Measurements from ENCODE around the gene CEACAM5.

GRCh38 chr19:41767115-41767514 lies 58.7 kb downstream of the CEACAM5 start:
- TF ChIP-seq CTCF (IDR thresholded peaks at IDR 0.05): no peak
- TF ChIP-seq POLR2A (IDR thresholded peaks at IDR 0.05): no peak

All from testis (tissue), 2 donors.